GM18526 (cell line): Measurements from ENCODE around the gene ADGRB3.

Experiments used
- POLR2A ChIP-seq: IDR thresholded peaks from 3 replicates; pipeline ENCODE4 v1.6.1; 2011; ENCODE audit not compliant: insufficient read length; ENCODE audit errors: extremely low read depth

Gene ADGRB3

GRCh38 chr6:69386426-69386825, 751.3 kb downstream of the ADGRB3 start:
- TF ChIP-seq POLR2A, result no peak

DNA sequence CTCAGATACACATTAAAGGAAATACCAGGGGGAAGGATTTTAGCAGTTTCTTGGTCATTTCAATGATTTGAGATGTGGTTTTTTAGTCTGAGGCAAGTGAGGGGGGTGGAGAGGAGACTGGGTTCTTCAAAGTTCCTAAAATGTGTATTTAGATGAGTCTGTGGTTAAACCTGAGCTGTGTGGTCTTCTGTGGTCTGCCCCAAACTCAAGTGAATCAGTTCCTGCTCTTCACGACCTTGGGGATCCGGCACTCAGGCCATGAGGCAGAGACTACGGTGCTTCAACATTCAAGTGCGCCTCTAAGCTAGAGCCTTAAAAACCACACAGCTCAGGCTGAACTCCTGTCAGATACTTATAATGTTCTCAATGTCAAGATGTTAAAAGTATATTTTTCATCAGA, 755.0 kb downstream of the ADGRB3 start:
- TF ChIP-seq POLR2A, result no peak

DNA sequence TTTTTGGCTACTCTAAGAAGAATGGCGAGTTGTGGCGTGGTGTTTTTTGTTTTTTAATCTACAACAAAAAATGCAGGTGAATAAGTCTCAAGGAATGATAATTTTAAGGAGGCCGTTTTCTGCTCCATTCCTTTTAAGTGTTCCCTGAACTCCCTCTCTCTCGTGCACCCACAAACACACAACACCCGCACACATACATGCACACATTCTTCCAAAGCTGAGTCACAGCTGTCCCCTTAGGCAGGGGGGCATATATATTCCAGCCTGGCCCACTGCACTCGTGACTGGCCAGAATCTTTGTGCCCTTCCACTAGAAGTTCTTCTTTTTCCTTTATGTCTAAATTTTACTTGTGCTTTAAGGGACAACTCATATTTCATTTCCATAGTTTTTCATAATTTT, 756.0 kb downstream of the ADGRB3 start:
- no peak for TF ChIP-seq POLR2A

GRCh38 chr6:69392745-69393144, 757.7 kb downstream of the ADGRB3 start:
- TF ChIP-seq POLR2A, result no peak

DNA sequence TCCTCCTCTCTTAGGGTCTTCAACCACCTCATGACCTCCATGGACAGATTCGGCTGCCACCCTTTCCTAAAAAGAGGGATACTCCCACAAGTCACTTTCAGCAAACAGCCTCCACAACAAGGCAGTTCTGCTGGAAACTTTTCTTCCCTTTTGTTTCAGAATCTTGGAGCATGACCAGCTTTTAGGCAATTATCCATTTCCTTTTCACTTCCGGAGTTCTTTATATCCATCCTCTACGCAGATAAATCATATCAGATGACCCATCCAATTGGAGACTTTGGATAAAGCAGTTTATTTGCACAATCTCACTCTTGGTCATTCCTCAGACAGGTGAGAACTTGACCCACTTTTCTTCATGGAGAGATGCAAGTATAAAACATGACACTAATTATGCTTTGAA, 763.2 kb downstream of the ADGRB3 start:
- TF ChIP-seq POLR2A, result no peak

DNA sequence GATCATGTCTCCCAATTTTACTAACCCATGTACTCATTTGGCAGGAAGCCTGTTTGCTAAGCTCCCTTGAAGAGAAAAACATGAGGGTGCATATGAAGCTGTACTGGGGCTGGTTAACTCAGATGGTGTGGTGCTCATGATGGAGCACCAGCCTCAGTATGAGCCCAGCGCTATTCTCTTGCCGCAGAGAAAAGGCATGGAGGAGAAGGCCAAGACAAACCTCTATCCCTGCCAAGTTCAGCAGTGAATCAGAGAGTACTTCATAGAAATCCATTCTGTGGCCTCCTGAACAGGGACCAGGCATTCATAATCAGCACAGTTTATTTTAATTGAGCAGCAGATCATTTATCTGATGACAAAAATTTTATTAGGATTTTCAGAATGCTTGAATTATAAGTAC, 763.6 kb downstream of the ADGRB3 start:
- no peak for TF ChIP-seq POLR2A

DNA sequence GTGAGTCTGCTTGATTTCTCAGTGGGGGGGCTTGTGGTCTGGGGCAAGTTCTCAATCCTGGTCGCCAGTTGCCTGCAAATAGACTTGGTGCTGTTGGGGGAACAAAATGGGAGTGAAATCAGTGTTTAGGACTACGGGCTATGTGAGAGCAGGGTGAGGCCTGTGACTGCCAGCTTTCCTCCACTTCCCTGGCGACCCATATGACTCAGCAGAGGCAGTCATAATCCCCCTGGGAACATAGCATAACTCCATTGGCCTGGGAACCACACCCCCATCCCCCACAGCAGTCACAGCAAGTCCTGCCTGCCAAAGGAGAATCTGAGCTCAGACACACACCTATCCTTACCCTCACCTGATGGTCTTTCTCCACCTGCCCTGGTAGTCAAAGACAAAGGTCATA, 773.8 kb downstream of the ADGRB3 start:
- no peak for TF ChIP-seq POLR2A

DNA sequence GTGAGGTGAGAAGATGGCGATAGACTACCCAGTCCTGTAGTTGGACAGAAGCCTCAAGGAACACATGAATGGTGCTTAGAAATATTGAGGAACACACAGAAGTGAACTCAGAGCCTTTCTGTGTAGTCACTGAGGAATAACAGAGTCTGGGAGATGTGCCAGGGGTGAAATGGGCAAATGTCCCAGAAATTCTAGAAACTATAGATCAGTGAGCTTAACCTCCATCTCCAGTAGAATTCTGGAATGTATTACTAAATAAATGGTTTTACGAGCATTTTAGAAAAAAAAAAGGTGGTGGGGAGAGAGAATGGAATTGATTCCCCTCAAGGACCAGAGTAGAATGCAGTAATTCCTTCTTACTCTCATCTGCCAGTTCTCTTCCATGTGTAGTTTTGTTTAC, 781.7 kb downstream of the ADGRB3 start:
- TF ChIP-seq POLR2A, result no peak

- TF ChIP-seq POLR2A, result no peak
These were observed 786.2 kb downstream of the ADGRB3 start for GRCh38 chr6:69421269-69421668.

DNA sequence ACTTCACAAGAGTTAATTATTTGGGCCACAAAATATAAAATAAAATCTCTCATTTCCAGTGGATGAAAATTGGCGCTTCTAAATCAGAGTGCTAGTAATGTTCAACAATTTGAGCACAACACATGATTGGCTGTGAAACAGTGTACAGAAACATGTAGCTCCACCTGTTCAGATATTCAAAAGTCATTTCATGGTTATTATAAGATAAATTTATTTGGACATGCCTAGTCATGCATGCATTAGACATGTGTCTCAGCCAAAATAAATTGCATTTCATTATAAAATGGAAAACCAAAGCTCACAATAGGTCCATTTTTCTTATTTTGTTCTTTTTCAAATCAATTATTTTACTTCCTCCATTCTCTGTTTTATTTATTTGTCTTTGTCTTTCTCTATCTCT, 786.9 kb downstream of the ADGRB3 start:
- no peak for TF ChIP-seq POLR2A

DNA sequence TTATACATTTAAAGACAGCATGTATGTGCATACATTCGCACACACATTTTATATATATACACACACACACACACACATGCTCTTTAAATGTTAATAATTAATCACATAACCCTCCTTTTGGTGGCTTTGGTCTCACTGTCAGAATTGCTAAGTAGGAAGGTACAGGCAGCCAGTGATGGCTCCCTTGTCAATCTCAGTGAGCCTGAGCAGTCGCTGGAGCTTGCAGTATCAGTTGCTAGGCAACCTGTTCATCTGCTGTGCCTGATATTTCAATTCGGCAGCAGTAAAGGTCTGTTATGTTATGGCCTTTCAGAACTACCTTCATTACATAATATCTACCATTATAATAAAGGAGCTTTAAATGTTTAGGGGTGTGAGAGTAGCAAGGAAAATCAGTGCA, 787.4 kb downstream of the ADGRB3 start:
- no peak for TF ChIP-seq POLR2A

GRCh38 chr6:69423785-69424184, 788.7 kb downstream of the ADGRB3 start:
- no peak for TF ChIP-seq POLR2A

- no peak for TF ChIP-seq POLR2A
These were observed 789.5 kb downstream of the ADGRB3 start for GRCh38 chr6:69424581-69424980.

DNA sequence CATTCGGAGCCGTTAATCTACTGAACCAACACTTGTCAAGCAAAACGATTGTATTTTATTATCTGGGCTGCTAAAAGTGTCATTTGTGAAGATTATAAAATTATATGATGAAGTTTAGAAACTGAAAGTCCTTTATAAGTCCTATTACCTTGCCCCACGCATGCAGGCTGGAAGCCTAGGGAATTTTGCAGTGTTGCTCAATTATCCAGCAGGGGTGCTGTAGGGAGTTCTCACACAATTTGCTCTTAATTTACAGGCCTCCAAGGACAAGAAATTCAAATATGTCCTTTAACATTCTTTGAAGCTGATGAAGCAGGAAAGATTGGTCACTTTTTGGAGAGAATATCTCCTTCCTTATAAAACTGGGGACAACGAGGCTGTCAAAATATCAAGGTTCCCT, 792.8 kb downstream of the ADGRB3 start:
- no peak for TF ChIP-seq POLR2A

DNA sequence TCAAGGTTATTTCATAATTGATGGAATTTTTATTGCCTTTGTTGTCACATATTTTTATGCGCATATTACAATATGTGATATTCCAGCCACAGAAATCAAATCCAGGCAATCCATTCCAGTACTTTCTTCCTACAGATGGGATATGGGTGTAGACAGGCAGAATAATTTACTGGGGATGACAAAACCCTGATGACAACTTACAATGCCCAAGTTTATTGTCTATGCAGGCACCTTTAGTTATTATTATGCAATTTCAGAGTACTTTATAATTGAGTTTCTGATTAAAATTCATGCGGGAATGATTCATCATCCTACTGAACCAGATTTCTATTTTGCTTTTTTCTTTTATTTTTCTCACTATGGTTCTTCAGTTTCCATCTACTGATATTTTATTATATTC, 803.0 kb downstream of the ADGRB3 start:
- no peak for TF ChIP-seq POLR2A
